NCI-H446 (cell line): Measurements from ENCODE around the gene LFNG.
"Not testable (repeated sequence)": the region's sequence is repeated elsewhere in the genome, so short reads cannot be mapped to it uniquely, and the experiment has no call there.

Experiments
- DNase-seq, 2 experiments: peaks; one replicate each; lab custom pipeline; 2025; lab: John Stamatoyannopoulos, UW

LFNG gene

GRCh38 chr7:2530071-2530987, 10.8 kb downstream of the LFNG start:
- DNase-seq, result no peak

- not testable (repeated sequence) for DNase-seq
Observed at GRCh38 chr7:2530994-2531795, 11.6 kb downstream of the LFNG start.

GRCh38 chr7:2531796-2532110, 12.2 kb downstream of the LFNG start:
- DNase-seq, result not testable (repeated sequence)

- not testable (repeated sequence) for DNase-seq
Observed at GRCh38 chr7:2532199-2532772, 12.7 kb downstream of the LFNG start.

- not testable (repeated sequence) for DNase-seq
Observed at GRCh38 chr7:2532816-2533215, 13.2 kb downstream of the LFNG start.

- not testable (repeated sequence) for DNase-seq
Observed at GRCh38 chr7:2533566-2533965, 14.0 kb downstream of the LFNG start.

GRCh38 chr7:2534214-2534613, 14.6 kb downstream of the LFNG start:
- not testable (repeated sequence) for DNase-seq

- not testable (repeated sequence) for DNase-seq
Observed at GRCh38 chr7:2535872-2536627, 16.5 kb downstream of the LFNG start.

GRCh38 chr7:2537981-2538851, 18.6 kb downstream of the LFNG start:
- DNase-seq, result no peak

- no peak for DNase-seq
Observed at GRCh38 chr7:2539031-2539911, 19.7 kb downstream of the LFNG start.

GRCh38 chr7:2540133-2540532, 20.6 kb downstream of the LFNG start:
- no peak for DNase-seq

GRCh38 chr7:2540641-2541051, 21.1 kb downstream of the LFNG start:
- no peak for DNase-seq

GRCh38 chr7:2541291-2542010, 21.9 kb downstream of the LFNG start:
- DNase-seq, result no peak

- DNase-seq, result no peak
Observed at GRCh38 chr7:2542011-2542915, 22.7 kb downstream of the LFNG start.

GRCh38 chr7:2542916-2543871, 23.6 kb downstream of the LFNG start:
- DNase-seq, result no peak

- DNase-seq, result no peak
Observed at GRCh38 chr7:2544541-2545188, 25.1 kb downstream of the LFNG start.
